GM23338 (cell line): Measurements from ENCODE around the gene KRT6A. TPM values are rescaled to one million over a fixed set of nuclear protein-coding genes. Genes with fewer than 3 reads are reported as not detected.

ENCODE experiments used
- ATAC-seq: fragments of 200-7000 bp; cut with Tn5 transposase; 3 replicates; pipeline ENCODE4 v1.9.1; 2020
- DNase-seq: peaks from one replicate; pipeline ENCODE4 v3.0.0-alpha.2; 2015; ENCODE audit warnings: low spot score
- H2AFZ ChIP-seq: fragments of 200-600 bp; sonication (generic); 2 replicates; pipeline ENCODE4 v1.8.0; 2016; ENCODE audit warnings: antibody characterized with exemption, mild to moderate bottlenecking, moderate library complexity
- H3F3A ChIP-seq: fragments of 200-600 bp; sonication (generic); replicated peaks from 2 replicates; pipeline ENCODE4 v1.8.0; 2017; ENCODE audit warnings: antibody characterized with exemption, mixed run types, low read depth
- H3K27ac ChIP-seq: fragments of 200-600 bp; sonication (generic); 2 replicates; pipeline ENCODE4 v1.6.1; 2016; ENCODE audit warnings: low read depth
- H3K27me3 ChIP-seq: fragments of 200-600 bp; sonication (generic); 2 replicates; pipeline ENCODE4 v1.8.0; 2016; ENCODE audit warnings: mild to moderate bottlenecking, mixed run types, moderate library complexity; ENCODE audit not compliant: insufficient read depth
- H3K36me3 ChIP-seq: fragments of 200-600 bp; sonication (generic); 2 replicates; pipeline ENCODE4 v1.8.0; 2016; ENCODE audit warnings: mild to moderate bottlenecking; ENCODE audit not compliant: insufficient read depth
- H3K4me1 ChIP-seq: fragments of 200-600 bp; sonication (generic); 2 replicates; pipeline ENCODE4 v1.8.0; 2016; ENCODE audit warnings: mild to moderate bottlenecking, moderate library complexity; ENCODE audit not compliant: insufficient read depth
- H3K4me2 ChIP-seq: fragments of 200-600 bp; sonication (generic); 2 replicates; pipeline ENCODE4 v1.7.1; 2017; ENCODE audit warnings: mixed run types
- H3K4me3 ChIP-seq: fragments of 200-600 bp; sonication (generic); 2 replicates; pipeline ENCODE4 v1.6.1; 2016; ENCODE audit warnings: mixed run types
- H3K79me2 ChIP-seq: fragments of 200-600 bp; sonication (generic); replicated peaks from 2 replicates; pipeline ENCODE4 v1.8.0; 2017; ENCODE audit warnings: mild to moderate bottlenecking; ENCODE audit not compliant: insufficient read depth
- H3K9me2 ChIP-seq: fragments of 200-600 bp; sonication (generic); 2 replicates; pipeline ENCODE4 v1.8.0; 2017; ENCODE audit not compliant: insufficient read depth
- H4K20me1 ChIP-seq: fragments of 200-600 bp; sonication (generic); replicated peaks from 2 replicates; pipeline ENCODE4 v1.8.0; 2017; ENCODE audit warnings: mild to moderate bottlenecking; ENCODE audit not compliant: insufficient read depth
- H3K27ac Mint-ChIP-seq: 2 replicates; pipeline ENCODE4 v1.8.0; 2020; ENCODE audit warnings: inconsistent platforms, mild to moderate bottlenecking, moderate library complexity, mixed read lengths
- H3K27me3 Mint-ChIP-seq: 3 replicates; pipeline ENCODE4 v1.8.0; 2022; ENCODE audit warnings: low read depth, mild to moderate bottlenecking, moderate library complexity, mixed read lengths, inconsistent platforms; ENCODE audit not compliant: insufficient read depth, poor library complexity
- H3K36me3 Mint-ChIP-seq: 3 replicates; pipeline ENCODE4 v1.8.0; 2021; ENCODE audit warnings: low read depth, mild to moderate bottlenecking, inconsistent platforms, moderate library complexity, mixed read lengths
- H3K4me1 Mint-ChIP-seq: 3 replicates; pipeline ENCODE4 v1.8.0; 2020; ENCODE audit warnings: mild to moderate bottlenecking, inconsistent platforms, mixed read lengths
- H3K4me3 Mint-ChIP-seq: 3 replicates; pipeline ENCODE4 v1.8.0; 2021; ENCODE audit warnings: moderate library complexity, mild to moderate bottlenecking, inconsistent platforms, mixed read lengths
- H3K9me3 Mint-ChIP-seq: 3 replicates; pipeline ENCODE4 v1.8.0; 2020; ENCODE audit warnings: moderate library complexity, mild to moderate bottlenecking, inconsistent platforms, mixed read lengths
- CREB1 ChIP-seq: fragments of 250-450 bp; sonication (Bioruptor Pico); IDR thresholded peaks from 2 replicates; pipeline ENCODE4 v1.5.0; 2020; ENCODE audit warnings: low read depth, mild to moderate bottlenecking, moderate library complexity
- EZH2 ChIP-seq: fragments of 200-600 bp; sonication (generic); IDR thresholded peaks from one replicate; pipeline ENCODE4 v1.8.0; 2017; ENCODE audit warnings: antibody characterized with exemption, mild to moderate bottlenecking, low read depth; ENCODE audit not compliant: unreplicated experiment
- EZH2phosphoT487 ChIP-seq: fragments of 200-600 bp; sonication (generic); IDR thresholded peaks from one replicate; pipeline ENCODE4 v1.8.1; 2018; ENCODE audit warnings: antibody characterized with exemption; ENCODE audit not compliant: unreplicated experiment
- NANOG ChIP-seq: IDR thresholded peaks from 2 replicates; pipeline ENCODE4 v1.6.1; 2016; ENCODE audit warnings: antibody characterized with exemption, borderline replicate concordance
- STAT1 ChIP-seq: IDR thresholded peaks from one replicate; pipeline ENCODE4 v1.6.1; 2016; ENCODE audit warnings: antibody characterized with exemption; ENCODE audit not compliant: unreplicated experiment
- ZNF114 ChIP-seq: fragments of 250-450 bp; sonication (Bioruptor Pico); IDR thresholded peaks from 2 replicates; pipeline ENCODE4 v1.5.0; 2020; ENCODE audit warnings: mild to moderate bottlenecking, moderate library complexity
- polyA plus RNA-seq: library from polyadenylated mRNA; unstranded; fragments of >200 nt; fragmentation: Nextera tagmentation; extraction: Ambion mirVana; gene quantifications from 2 replicates; pipeline ENCODE4 v1.2.1, GENCODE V29; 2016
- total RNA-seq: library from RNA; depleted of rRNA; stranded (reverse); fragments of >200 nt; shearing (Covaris generic); gene quantifications from 2 replicates; pipeline ENCODE4 v1.2.3, GENCODE V29; 2014
- TF ChIP-seq, protein P1 (sequence below): IDR thresholded peaks from one replicate; pipeline ENCODE4 v1.6.1; 2018; ENCODE audit warnings: antibody characterized with exemption; ENCODE audit not compliant: unreplicated experiment
- TF ChIP-seq, protein P2 (sequence below): fragments of 250-450 bp; sonication (Bioruptor Pico); IDR thresholded peaks from 2 replicates; pipeline ENCODE4 v1.5.0; 2020; ENCODE audit warnings: mild to moderate bottlenecking, moderate library complexity
- TF ChIP-seq, protein P3 (sequence below), 2 experiments: fragments of 200-600 bp in 1 of 2; sonication (generic) in 1 of 2; conservative IDR thresholded peaks; 2 replicates each; pipeline versions ENCODE4 v1.5.1 to v1.6.1; 2016 to 2017; ENCODE audit warnings: antibody characterized with exemption in 2 of 2, low read depth in 2 of 2, mild to moderate bottlenecking in 2 of 2, moderate library complexity in 1 of 2

Gene KRT6A
- total and polyA plus RNA-seq, 2 experiments from 2014 or later = not detected

DNA sequence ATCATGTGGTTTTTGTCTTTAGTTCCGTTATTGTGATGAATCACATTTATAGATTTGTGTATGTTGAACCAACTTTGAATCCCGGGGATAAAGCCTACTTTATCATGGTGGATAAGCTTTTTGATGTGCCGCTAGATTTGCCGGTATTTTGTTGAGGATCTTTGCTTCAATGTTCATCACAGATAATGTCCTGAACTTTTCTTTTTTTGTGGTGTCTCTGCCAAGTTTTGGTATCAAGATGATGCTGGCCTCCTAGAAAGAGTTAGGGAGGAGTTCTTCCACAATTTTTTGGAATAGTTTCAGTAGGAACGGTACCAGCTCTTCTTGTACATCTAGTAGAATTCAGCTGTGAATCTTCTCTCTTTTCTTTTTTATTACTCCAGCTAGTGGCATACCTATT lies 34.2 kb downstream of the KRT6A start:
- Histone ChIP-seq H3K4me3 (no peak overlapping the region), H3K9me2 (no peaks in the 10 kb centered on the region), H4K20me1 (no peaks in the 10 kb centered on the region), H3K36me3 (no peaks in the 10 kb centered on the region), H3F3A (no peaks in the 10 kb centered on the region), H3K4me2 (no peak overlapping the region), H3K4me1 (no peaks in the 10 kb centered on the region), H3K79me2 (no peaks in the 10 kb centered on the region), H2AFZ (no peak overlapping the region), H3K27ac (no peak overlapping the region), H3K27me3 (no peaks in the 10 kb centered on the region)
- H3K36me3 Mint-ChIP-seq = no peaks in the 10 kb centered on the region
- ATAC-seq (no peak), DNase-seq (no peak)
- peaks cover 1% of the 10 kb centered on the region for H3K27me3 Mint-ChIP-seq
- H3K9me3 Mint-ChIP-seq = no peaks in the 10 kb centered on the region; the same call in 2 of the 3 replicates
- H3K27ac Mint-ChIP-seq = no peak overlapping the region
- H3K4me1 Mint-ChIP-seq = peaks cover 13% of the 10 kb centered on the region
- TF ChIP-seq EZH2phosphoT487 = no peak
- TF ChIP-seq CREB1 (CRISPR knock-in tag) = no peak
- TF ChIP-seq, protein P1, sequence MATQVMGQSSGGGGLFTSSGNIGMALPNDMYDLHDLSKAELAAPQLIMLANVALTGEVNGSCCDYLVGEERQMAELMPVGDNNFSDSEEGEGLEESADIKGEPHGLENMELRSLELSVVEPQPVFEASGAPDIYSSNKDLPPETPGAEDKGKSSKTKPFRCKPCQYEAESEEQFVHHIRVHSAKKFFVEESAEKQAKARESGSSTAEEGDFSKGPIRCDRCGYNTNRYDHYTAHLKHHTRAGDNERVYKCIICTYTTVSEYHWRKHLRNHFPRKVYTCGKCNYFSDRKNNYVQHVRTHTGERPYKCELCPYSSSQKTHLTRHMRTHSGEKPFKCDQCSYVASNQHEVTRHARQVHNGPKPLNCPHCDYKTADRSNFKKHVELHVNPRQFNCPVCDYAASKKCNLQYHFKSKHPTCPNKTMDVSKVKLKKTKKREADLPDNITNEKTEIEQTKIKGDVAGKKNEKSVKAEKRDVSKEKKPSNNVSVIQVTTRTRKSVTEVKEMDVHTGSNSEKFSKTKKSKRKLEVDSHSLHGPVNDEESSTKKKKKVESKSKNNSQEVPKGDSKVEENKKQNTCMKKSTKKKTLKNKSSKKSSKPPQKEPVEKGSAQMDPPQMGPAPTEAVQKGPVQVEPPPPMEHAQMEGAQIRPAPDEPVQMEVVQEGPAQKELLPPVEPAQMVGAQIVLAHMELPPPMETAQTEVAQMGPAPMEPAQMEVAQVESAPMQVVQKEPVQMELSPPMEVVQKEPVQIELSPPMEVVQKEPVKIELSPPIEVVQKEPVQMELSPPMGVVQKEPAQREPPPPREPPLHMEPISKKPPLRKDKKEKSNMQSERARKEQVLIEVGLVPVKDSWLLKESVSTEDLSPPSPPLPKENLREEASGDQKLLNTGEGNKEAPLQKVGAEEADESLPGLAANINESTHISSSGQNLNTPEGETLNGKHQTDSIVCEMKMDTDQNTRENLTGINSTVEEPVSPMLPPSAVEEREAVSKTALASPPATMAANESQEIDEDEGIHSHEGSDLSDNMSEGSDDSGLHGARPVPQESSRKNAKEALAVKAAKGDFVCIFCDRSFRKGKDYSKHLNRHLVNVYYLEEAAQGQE = no peak
- TF ChIP-seq, protein P2, sequence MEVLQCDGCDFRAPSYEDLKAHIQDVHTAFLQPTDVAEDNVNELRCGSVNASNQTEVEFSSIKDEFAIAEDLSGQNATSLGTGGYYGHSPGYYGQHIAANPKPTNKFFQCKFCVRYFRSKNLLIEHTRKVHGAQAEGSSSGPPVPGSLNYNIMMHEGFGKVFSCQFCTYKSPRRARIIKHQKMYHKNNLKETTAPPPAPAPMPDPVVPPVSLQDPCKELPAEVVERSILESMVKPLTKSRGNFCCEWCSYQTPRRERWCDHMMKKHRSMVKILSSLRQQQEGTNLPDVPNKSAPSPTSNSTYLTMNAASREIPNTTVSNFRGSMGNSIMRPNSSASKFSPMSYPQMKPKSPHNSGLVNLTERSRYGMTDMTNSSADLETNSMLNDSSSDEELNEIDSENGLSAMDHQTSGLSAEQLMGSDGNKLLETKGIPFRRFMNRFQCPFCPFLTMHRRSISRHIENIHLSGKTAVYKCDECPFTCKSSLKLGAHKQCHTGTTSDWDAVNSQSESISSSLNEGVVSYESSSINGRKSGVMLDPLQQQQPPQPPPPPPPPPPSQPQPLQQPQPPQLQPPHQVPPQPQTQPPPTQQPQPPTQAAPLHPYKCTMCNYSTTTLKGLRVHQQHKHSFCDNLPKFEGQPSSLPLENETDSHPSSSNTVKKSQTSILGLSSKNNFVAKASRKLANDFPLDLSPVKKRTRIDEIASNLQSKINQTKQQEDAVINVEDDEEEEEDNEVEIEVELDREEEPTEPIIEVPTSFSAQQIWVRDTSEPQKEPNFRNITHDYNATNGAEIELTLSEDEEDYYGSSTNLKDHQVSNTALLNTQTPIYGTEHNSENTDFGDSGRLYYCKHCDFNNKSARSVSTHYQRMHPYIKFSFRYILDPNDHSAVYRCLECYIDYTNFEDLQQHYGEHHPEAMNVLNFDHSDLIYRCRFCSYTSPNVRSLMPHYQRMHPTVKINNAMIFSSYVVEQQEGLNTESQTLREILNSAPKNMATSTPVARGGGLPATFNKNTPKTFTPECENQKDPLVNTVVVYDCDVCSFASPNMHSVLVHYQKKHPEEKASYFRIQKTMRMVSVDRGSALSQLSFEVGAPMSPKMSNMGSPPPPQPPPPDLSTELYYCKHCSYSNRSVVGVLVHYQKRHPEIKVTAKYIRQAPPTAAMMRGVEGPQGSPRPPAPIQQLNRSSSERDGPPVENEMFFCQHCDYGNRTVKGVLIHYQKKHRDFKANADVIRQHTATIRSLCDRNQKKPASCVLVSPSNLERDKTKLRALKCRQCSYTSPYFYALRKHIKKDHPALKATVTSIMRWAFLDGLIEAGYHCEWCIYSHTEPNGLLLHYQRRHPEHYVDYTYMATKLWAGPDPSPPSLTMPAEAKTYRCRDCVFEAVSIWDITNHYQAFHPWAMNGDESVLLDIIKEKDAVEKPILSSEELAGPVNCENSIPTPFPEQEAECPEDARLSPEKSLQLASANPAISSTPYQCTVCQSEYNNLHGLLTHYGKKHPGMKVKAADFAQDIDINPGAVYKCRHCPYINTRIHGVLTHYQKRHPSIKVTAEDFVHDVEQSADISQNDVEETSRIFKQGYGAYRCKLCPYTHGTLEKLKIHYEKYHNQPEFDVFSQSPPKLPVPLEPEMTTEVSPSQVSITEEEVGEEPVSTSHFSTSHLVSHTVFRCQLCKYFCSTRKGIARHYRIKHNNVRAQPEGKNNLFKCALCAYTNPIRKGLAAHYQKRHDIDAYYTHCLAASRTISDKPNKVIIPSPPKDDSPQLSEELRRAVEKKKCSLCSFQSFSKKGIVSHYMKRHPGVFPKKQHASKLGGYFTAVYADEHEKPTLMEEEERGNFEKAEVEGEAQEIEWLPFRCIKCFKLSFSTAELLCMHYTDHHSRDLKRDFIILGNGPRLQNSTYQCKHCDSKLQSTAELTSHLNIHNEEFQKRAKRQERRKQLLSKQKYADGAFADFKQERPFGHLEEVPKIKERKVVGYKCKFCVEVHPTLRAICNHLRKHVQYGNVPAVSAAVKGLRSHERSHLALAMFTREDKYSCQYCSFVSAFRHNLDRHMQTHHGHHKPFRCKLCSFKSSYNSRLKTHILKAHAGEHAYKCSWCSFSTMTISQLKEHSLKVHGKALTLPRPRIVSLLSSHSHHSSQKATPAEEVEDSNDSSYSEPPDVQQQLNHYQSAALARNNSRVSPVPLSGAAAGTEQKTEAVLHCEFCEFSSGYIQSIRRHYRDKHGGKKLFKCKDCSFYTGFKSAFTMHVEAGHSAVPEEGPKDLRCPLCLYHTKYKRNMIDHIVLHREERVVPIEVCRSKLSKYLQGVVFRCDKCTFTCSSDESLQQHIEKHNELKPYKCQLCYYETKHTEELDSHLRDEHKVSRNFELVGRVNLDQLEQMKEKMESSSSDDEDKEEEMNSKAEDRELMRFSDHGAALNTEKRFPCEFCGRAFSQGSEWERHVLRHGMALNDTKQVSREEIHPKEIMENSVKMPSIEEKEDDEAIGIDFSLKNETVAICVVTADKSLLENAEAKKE (CRISPR knock-in tag) = no peak
- TF ChIP-seq, protein P3, sequence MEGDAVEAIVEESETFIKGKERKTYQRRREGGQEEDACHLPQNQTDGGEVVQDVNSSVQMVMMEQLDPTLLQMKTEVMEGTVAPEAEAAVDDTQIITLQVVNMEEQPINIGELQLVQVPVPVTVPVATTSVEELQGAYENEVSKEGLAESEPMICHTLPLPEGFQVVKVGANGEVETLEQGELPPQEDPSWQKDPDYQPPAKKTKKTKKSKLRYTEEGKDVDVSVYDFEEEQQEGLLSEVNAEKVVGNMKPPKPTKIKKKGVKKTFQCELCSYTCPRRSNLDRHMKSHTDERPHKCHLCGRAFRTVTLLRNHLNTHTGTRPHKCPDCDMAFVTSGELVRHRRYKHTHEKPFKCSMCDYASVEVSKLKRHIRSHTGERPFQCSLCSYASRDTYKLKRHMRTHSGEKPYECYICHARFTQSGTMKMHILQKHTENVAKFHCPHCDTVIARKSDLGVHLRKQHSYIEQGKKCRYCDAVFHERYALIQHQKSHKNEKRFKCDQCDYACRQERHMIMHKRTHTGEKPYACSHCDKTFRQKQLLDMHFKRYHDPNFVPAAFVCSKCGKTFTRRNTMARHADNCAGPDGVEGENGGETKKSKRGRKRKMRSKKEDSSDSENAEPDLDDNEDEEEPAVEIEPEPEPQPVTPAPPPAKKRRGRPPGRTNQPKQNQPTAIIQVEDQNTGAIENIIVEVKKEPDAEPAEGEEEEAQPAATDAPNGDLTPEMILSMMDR (conservative IDR thresholded peaks at IDR 0.05; ENCODE audit: low read depth in 2 of 2) = no peak
- no peak for TF ChIP-seq EZH2
- TF ChIP-seq NANOG = no peak
- TF ChIP-seq ZNF114 (CRISPR knock-in tag) = no peak
- TF ChIP-seq STAT1 = no peak
- no peak overlapping the region for H3K4me3 Mint-ChIP-seq
